ENCODE results near the gene TTC7B.

- TF ChIP-seq POLR2A (IDR thresholded peaks at IDR 0.05), result no peak
- TF ChIP-seq CTCF (IDR thresholded peaks at IDR 0.05), result no peak
Measured at GRCh38 chr14:90656973-90657372, 159.3 kb downstream of the TTC7B start.

Measured in adrenal gland (tissue), 5 donors.